CD4-positive, alpha-beta T cell treated with Interleukin-4 for 1 hour (primary cell): ENCODE results near the gene FHIT.

Experiments used
- DNase-seq, 2 donors: peaks; one replicate each; pipeline ENCODE4 v3.0.0-alpha.2; 2020 to 2022

FHIT gene

GRCh38 chr3:60440869-60441268 is 810.4 kb downstream of the FHIT start:
- no peak for DNase-seq

- DNase-seq = no peak
Measured at GRCh38 chr3:60435941-60436650, 815.2 kb downstream of the FHIT start.

GRCh38 chr3:60434950-60435349 is 816.3 kb downstream of the FHIT start:
- no peak for DNase-seq

GRCh38 chr3:60434323-60434722 is 816.9 kb downstream of the FHIT start:
- no peak for DNase-seq

GRCh38 chr3:60431599-60431958 is 819.7 kb downstream of the FHIT start:
- DNase-seq = peak in 1 of 2 donors; percentile 9

GRCh38 chr3:60430205-60430604 is 821.0 kb downstream of the FHIT start:
- no peak for DNase-seq

GRCh38 chr3:60427109-60427508 is 824.1 kb downstream of the FHIT start:
- DNase-seq = no peak

- DNase-seq = no peak
Measured at GRCh38 chr3:60424942-60425341, 826.3 kb downstream of the FHIT start.

GRCh38 chr3:60424034-60424433 is 827.2 kb downstream of the FHIT start:
- no peak for DNase-seq

GRCh38 chr3:60423556-60423955 is 827.7 kb downstream of the FHIT start:
- DNase-seq = no peak

GRCh38 chr3:60421749-60422446 is 829.4 kb downstream of the FHIT start:
- no peak for DNase-seq

- no peak for DNase-seq
Measured at GRCh38 chr3:60417576-60417975, 833.7 kb downstream of the FHIT start.

GRCh38 chr3:60414011-60414410 is 837.2 kb downstream of the FHIT start:
- DNase-seq = no peak

GRCh38 chr3:60413551-60413950 is 837.7 kb downstream of the FHIT start:
- no peak for DNase-seq

GRCh38 chr3:60403866-60404265 is 847.4 kb downstream of the FHIT start:
- DNase-seq = no peak

- no peak for DNase-seq
Measured at GRCh38 chr3:60402931-60403330, 848.3 kb downstream of the FHIT start.

- no peak for DNase-seq
Measured at GRCh38 chr3:60399861-60400845, 851.1 kb downstream of the FHIT start.

- DNase-seq = no peak
Measured at GRCh38 chr3:60399292-60399691, 852.0 kb downstream of the FHIT start.

- DNase-seq = no peak
Measured at GRCh38 chr3:60395173-60395762, 856.0 kb downstream of the FHIT start.

- no peak for DNase-seq
Measured at GRCh38 chr3:60393946-60394345, 857.3 kb downstream of the FHIT start.

GRCh38 chr3:60392501-60392900 is 858.8 kb downstream of the FHIT start:
- DNase-seq = no peak

GRCh38 chr3:60391292-60391691 is 860.0 kb downstream of the FHIT start:
- no peak for DNase-seq

- DNase-seq = no peak
Measured at GRCh38 chr3:60388731-60389130, 862.5 kb downstream of the FHIT start.
